ENCODE measurements around the gene PAQR9.

Gene PAQR9

DNA sequence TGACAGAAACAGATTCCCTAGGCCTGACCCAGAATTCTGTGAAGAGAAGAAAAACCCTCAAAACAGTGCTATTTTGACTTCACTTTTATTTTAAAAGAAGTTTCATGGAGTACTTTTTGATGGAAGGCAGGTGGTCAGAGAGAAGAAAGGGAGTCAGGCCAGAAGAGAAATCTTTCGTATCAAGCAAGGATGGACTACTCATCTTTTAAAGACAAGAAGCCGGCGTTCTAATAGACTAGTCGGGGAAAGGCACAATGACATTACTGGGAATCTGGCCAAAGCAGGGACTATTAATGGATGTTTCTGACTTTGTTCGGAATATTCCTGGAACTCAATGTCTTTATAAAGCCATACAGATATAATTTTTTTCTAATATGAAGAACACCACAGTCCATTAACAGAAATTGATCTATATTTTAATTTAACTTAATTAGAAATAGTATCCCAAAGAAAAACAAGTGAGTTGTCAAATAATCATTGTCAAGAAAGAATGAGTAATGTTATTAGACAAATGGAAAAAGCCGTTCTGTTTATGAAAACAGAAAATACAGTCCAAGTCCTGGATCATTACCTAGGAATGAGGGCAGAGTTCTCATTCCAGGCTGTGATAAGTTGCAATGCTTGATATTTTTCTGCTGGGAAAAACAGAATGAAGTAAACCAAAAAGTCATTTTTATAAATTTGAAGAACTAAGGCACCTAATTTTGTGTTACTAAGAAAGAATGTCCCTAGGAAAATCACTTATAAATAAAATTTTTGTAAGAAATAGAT is 50.9 kb downstream of the PAQR9 start:
- Histone ChIP-seq H3K27ac (peak overlapping the region; percentile 62 to 80), H3K4me3 (no peak overlapping the region)
- no peak for DNase-seq (ENCODE audit: low spot score)
- no peak for TF ChIP-seq CTCF (IDR thresholded peaks at IDR 0.05)
